ENCODE measurements around the gene ZNF618.

- TF ChIP-seq E2F4 (CRISPR knock-in tag; IDR thresholded peaks at IDR 0.05; ENCODE audit: borderline replicate concordance, low read depth) (no peak), NR2C2 (CRISPR knock-in tag; IDR thresholded peaks at IDR 0.05) (no peak), NFYB (CRISPR knock-in tag; conservative IDR thresholded peaks at IDR 0.05; ENCODE audit: low read depth) (no peak), ESRRA (CRISPR knock-in tag; IDR thresholded peaks at IDR 0.05; ENCODE audit: borderline replicate concordance) (no peak), ATF6 (CRISPR knock-in tag; IDR thresholded peaks at IDR 0.05) (no peak), HMGA2 (CRISPR knock-in tag; IDR thresholded peaks at IDR 0.05) (no peak), GABPB1 (CRISPR knock-in tag; IDR thresholded peaks at IDR 0.05) (no peak), RELA (CRISPR knock-in tag; IDR thresholded peaks at IDR 0.05; ENCODE audit: borderline replicate concordance) (no peak)
- TF ChIP-seq, protein P1, sequence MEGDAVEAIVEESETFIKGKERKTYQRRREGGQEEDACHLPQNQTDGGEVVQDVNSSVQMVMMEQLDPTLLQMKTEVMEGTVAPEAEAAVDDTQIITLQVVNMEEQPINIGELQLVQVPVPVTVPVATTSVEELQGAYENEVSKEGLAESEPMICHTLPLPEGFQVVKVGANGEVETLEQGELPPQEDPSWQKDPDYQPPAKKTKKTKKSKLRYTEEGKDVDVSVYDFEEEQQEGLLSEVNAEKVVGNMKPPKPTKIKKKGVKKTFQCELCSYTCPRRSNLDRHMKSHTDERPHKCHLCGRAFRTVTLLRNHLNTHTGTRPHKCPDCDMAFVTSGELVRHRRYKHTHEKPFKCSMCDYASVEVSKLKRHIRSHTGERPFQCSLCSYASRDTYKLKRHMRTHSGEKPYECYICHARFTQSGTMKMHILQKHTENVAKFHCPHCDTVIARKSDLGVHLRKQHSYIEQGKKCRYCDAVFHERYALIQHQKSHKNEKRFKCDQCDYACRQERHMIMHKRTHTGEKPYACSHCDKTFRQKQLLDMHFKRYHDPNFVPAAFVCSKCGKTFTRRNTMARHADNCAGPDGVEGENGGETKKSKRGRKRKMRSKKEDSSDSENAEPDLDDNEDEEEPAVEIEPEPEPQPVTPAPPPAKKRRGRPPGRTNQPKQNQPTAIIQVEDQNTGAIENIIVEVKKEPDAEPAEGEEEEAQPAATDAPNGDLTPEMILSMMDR (IDR thresholded peaks at IDR 0.05) = no peak
- TF ChIP-seq, protein P2, sequence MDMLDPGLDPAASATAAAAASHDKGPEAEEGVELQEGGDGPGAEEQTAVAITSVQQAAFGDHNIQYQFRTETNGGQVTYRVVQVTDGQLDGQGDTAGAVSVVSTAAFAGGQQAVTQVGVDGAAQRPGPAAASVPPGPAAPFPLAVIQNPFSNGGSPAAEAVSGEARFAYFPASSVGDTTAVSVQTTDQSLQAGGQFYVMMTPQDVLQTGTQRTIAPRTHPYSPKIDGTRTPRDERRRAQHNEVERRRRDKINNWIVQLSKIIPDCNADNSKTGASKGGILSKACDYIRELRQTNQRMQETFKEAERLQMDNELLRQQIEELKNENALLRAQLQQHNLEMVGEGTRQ (CRISPR knock-in tag; IDR thresholded peaks at IDR 0.05) = peak; percentile 82
- TF ChIP-seq, protein P3, sequence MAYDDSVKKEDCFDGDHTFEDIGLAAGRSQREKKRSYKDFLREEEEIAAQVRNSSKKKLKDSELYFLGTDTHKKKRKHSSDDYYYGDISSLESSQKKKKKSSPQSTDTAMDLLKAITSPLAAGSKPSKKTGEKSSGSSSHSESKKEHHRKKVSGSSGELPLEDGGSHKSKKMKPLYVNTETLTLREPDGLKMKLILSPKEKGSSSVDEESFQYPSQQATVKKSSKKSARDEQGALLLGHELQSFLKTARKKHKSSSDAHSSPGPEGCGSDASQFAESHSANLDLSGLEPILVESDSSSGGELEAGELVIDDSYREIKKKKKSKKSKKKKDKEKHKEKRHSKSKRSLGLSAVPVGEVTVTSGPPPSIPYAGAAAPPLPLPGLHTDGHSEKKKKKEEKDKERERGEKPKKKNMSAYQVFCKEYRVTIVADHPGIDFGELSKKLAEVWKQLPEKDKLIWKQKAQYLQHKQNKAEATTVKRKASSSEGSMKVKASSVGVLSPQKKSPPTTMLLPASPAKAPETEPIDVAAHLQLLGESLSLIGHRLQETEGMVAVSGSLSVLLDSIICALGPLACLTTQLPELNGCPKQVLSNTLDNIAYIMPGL (CRISPR knock-in tag; IDR thresholded peaks at IDR 0.05) = no peak
- TF ChIP-seq, protein P4, sequence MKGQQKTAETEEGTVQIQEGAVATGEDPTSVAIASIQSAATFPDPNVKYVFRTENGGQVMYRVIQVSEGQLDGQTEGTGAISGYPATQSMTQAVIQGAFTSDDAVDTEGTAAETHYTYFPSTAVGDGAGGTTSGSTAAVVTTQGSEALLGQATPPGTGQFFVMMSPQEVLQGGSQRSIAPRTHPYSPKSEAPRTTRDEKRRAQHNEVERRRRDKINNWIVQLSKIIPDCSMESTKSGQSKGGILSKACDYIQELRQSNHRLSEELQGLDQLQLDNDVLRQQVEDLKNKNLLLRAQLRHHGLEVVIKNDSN (CRISPR knock-in tag; IDR thresholded peaks at IDR 0.05) = peak; percentile 75
These were observed 114.4 kb downstream of the ZNF618 start for GRCh38 chr9:113990570-113990907.
